Measurements from ENCODE around the gene PMM1.
"Not testable (repeated sequence)": the region's sequence is repeated elsewhere in the genome, so short reads cannot be mapped to it uniquely, and the experiment has no call there.

PMM1 gene

DNA sequence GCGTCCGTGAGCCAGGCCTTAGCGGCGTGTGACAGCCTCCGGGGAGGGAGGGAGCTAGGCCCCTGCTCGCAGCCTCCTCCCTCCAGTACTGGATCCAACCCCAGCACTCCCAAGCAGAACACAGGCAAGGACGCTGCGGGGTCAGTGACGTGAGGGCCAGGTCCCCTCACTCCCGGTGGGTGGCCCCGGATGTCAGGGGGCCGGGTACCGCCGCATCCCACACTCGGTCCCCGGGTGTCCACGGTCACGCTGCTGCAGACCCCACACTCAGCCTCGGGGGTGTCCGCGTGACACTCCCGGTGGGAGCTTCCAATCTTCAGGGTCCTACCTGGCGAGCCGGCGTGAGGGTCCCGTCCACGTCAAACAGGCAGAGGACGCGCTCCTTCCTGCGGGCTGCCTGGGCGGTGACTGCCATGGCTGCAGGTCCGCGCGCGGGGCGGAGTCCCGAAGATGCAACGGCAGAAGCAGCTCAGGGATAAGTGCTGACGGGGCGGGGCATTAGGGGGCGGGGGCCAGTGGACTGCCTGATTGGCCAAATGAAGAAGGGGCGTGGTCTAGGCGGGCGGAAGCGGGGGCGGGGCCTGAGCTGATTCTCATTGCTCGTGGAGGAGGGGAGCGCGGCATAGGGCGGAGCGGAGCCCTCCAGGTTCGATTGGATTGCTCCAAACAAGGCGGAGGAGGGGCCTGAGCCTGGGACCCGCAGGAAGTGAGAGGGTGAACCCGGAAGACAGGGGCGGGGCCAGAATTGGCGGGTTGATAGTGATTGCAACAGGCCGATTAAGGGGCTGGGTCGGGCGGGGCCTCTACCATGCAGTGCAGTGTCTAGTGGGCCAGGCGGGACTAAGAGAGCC is at the start of gene PMM1:
Gene PMM1, minus strand, starts transcription at position 450 of the 851 bp plus-strand sequence. Its CDS starts 35 bp downstream, at position 415.
- DNase-seq, result peak; percentile 95 to 100 (median 98)

GRCh38 chr22:41638748-41639147 is 49.1 kb upstream of the PMM1 start:
- DNase-seq, result no peak

GRCh38 chr22:41638124-41638523 is 48.5 kb upstream of the PMM1 start:
- DNase-seq, result no peak

- not testable (repeated sequence) for DNase-seq
These were observed 48.0 kb upstream of the PMM1 start for GRCh38 chr22:41637623-41638022.

DNA sequence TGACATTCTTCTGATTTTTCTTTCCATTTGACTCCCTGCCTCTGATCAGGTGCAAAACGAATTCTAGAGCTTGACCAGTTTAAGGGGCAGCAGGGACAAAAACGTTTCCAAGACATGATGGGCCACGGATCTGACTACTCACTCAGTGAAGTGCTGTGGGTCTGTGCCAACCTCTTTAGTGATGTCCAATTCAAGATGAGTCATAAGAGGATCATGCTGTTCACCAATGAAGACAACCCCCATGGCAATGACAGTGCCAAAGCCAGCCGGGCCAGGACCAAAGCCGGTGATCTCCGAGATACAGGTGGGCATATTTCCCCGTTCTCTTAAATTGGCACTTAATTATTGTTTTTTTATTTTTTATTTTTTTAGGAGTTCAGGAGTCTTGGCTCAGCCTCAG is 46.8 kb upstream of the PMM1 start:
- peak in 5 of 14 donors; percentile 4 to 57 (median 20) for DNase-seq

DNA sequence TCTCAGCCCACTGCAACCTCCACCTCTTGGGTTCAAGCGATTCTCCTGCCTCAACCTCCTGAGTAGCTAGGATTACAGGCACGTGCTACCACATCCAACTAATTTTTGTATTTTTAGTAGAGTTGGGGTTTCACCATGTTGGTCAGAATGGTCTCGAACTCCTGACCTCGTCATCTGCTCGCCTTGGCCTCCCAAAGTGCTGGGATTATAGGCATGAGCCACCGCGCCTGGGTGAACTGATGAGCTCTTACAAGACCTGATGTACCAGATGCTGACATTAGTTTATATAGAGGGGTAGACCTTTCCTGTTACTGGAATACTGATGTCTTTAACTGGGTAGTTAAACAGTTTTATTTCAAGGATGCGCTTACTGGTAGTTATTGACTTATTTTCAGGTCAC is 45.0 kb upstream of the PMM1 start:
- not testable (repeated sequence) for DNase-seq

GRCh38 chr22:41631615-41632014 is 42.0 kb upstream of the PMM1 start:
- not testable (repeated sequence) for DNase-seq

- not testable (repeated sequence) for DNase-seq
These were observed 41.5 kb upstream of the PMM1 start for GRCh38 chr22:41631115-41631514.

DNA sequence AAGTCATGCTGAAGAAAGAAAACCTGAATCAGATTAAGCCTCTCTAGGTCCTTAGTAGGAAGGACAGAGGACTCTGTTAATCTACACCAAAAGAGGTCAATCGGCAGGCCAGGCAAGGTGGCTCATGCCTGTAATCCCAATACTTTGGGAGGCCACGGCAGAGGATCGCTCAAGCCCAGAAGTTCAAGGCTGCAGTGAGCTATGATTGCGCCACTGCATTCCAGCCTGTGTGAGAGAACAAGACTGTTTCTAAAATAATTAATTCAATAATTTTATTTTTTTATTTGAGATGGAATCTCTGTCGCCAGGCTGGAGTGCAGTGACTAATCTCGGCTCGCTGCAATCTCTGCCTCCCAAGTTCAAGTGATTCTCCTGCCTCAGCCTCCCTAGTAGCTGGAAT is 35.9 kb upstream of the PMM1 start:
- no peak for DNase-seq

- no peak for DNase-seq
These were observed 32.2 kb upstream of the PMM1 start for GRCh38 chr22:41621911-41622179.

DNA sequence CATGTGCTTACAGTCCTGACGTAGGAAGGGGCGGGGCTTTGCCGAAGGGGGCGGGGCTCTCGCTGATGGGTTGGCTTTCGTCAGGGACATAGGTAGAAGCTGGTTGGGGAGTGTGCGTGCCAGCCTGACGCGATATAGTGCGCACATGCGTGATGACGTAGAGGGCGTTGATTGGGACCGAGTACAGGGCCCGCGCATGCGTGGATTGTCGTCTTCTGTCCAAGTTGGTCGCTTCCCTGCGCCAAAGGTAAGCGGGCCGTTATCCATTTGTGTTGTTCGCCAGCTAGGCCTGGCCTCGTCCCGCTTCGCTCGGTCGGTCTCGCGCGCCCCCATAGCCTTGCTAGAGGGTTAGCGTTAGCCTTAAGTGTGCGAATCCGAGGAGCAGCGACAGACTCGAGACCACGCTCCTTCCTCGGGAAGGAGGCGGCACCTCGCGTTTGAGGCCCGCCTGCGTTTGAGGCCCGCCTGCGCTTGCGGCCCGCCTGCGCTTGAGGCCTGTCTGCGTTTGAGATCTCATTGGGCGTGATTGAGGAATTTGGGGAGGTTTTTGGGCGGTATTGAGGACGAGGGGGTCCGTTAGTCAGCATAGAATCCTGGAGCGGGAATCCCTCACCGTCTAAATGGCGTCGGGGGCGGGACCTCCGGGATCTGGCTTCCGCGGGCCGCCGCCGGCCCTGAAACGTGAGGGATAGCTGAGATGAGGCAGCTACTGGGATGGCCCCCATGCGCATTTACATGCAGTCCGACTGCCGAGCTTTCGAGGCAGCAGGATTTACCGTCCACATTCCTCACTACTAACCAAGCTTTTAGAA is 31.7 kb upstream of the PMM1 start, which contains the start of gene XRCC6:
Gene XRCC6, plus strand, starts transcription at position 197 of the 812 bp plus-strand sequence. CDS start 710 bp downstream, outside the sequence.
- peak; percentile 81 to 100 (median 98) for DNase-seq

- peak in 2 of 14 donors; percentile 61 to 65 for DNase-seq
These were observed 31.0 kb upstream of the PMM1 start, which contains the start of gene DESI1 for GRCh38 chr22:41620589-41621098. TSS of gene DESI1 (minus strand) at chr22:41621043. CDS start at chr22:41620839, 204 bp downstream.

DNA sequence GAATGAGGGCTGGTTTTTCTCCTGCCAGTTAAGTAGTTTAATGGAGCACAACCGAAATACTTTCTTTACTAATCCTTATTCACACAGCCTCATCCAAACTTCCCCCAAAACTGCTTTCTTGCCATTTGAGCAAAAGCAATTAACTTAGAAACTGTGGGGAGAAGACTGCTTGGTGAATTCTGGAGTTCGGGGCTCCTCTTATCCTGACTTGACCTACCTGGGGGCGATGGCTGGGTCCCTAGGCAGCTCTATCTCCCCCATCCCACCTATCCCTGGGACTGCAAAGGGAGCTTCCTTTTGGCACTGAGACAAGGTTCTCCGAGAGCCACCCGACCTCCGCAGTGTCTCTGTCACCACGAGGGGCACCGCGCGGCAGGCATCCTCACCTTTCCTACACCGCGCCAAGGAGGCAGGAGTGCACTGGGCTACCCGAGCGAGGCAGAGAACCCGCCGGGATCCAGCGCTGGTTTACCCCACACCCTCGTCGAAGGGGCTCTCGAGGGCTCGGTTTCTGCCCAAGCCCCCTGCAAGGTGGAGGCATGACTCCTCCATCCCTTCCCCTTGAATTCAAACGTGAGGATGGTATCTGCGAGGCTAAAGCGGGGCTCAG is 30.4 kb upstream of the PMM1 start:
- DNase-seq, result peak in 4 of 14 donors; percentile 31 to 52 (median 34)

GRCh38 chr22:41613456-41613855 is 23.8 kb upstream of the PMM1 start:
- no peak for DNase-seq

- no peak for DNase-seq
These were observed 23.1 kb upstream of the PMM1 start for GRCh38 chr22:41612603-41613306.

DNA sequence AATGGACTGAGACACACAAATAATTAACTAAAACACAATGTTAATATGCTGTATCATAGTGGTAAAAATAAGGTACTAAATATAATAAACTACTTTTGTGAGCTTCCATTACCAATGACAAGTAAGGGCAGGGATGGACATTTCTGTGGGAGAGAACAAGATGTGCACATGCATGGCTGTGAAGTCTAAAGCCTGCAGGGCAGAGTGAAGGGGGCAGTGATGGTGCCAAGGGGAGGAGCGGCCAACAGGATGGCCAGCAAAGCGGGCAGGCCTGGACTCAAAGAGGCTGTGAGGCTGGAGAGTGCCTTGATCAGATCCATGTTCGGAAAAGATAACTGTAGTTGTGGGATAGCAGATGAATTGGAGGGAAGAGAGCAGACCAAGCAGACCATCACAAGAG is 18.7 kb upstream of the PMM1 start:
- DNase-seq, result no peak

- DNase-seq, result no peak
These were observed 14.3 kb upstream of the PMM1 start for GRCh38 chr22:41603873-41604332.

GRCh38 chr22:41600976-41601375 is 11.3 kb upstream of the PMM1 start:
- no peak for DNase-seq

GRCh38 chr22:41598891-41599635 is 9.4 kb upstream of the PMM1 start:
- DNase-seq, result peak in 1 of 14 donors; percentile 51

DNA sequence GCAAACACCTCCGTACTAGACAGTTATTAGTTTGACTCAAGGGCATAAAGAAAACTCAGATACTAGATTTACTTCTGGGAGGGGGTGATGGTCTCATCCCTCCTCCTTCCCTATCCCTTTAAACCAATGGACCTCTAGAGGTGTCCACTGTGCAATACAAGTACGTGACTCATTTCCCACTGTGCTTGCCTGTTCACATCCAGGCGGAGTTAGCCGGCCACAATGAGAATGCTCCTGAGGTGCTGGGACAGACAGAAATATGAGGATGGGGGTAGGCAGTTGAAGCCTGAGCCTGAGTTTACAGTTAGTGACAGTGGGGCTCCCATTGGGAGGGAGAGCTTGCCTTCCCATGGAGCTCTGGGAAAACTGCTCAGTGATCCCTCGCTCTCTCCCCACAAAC is 8.4 kb upstream of the PMM1 start:
- DNase-seq, result no peak

DNA sequence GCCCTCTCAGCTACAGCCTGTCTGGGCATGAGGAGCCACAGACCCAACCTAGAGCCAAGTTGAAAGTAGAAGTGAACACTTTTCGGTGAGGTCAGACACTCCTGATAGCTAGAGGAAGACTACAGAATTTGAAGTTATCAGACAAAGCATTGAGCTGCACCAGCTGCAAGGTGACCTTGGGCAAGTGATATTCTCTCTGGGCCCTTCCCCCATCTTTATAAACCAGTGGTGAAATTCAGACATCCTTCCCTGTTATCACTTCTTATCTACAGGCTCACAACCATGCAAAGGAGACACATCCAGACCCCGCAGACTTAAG is 8.0 kb upstream of the PMM1 start:
- no peak for DNase-seq

Data from C1 segment of cervical spinal cord (tissue), 14 donors.